Stimulated activated naive CD4-positive, alpha-beta T cell treated with Interleukin-2 at 50 U/mL for 16 hours (primary cell): Measurements from ENCODE around the gene STOM.

Source experiments
- DNase-seq: peaks from one replicate; lab custom pipeline; 2025; lab: John Stamatoyannopoulos, UW

Gene STOM

DNA sequence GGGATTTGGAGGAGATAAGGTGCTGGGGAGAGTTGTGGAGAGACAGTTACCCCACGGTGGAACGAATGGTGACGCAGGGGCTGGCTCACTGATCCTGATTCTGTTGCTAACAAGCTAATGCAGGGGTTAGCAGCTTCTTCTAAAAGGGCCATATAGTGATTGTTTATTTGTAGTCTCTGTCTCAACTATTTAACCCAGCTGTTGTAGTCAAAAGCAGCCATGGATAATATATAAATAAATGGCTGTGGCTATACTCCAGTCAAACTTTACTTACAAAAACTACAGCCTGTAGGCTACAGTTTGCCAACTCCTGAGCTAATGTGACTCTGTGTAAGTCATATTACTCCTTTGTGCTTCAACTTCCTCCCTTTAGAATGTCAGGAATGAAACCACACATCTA, 21.8 kb downstream of the STOM start:
- no peak for DNase-seq

DNA sequence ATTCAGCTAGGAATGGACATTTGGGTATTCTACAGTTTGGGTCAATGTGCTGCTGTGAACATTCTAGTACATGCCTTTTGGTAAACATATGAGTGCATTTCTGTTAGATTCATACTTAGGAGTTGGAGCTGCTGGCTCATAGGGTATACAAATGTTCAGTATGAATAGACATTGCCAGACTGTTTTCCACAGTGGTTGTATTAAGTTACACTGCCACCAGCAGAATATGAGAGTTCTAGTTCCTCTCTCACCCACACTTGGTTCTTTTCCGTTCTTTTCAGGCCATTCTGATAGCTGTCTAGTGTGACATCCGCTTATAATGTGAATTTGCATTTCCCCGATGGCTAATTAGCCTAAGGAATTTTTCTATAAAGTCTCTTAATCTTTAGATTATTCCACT, 25.0 kb downstream of the STOM start:
- DNase-seq = no peak

DNA sequence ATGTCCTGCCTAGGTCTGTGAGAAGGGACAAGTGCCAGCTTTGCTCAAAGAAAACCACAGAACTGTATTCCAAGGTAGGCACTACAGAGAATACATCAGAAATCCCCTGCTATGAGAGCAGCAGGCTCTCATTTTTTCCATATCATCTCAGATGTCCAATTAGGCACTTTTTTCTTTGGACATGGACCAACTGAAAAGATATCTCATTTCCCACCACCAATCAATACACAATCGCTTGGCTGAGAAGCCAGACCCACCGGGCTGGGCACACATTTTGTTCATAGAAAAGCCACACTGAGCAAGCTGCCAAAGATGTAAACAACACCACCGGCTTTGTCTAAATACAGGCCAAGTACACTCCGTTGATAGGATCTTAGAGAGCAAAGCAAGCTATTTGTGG, 25.9 kb downstream of the STOM start:
- no peak for DNase-seq

DNA sequence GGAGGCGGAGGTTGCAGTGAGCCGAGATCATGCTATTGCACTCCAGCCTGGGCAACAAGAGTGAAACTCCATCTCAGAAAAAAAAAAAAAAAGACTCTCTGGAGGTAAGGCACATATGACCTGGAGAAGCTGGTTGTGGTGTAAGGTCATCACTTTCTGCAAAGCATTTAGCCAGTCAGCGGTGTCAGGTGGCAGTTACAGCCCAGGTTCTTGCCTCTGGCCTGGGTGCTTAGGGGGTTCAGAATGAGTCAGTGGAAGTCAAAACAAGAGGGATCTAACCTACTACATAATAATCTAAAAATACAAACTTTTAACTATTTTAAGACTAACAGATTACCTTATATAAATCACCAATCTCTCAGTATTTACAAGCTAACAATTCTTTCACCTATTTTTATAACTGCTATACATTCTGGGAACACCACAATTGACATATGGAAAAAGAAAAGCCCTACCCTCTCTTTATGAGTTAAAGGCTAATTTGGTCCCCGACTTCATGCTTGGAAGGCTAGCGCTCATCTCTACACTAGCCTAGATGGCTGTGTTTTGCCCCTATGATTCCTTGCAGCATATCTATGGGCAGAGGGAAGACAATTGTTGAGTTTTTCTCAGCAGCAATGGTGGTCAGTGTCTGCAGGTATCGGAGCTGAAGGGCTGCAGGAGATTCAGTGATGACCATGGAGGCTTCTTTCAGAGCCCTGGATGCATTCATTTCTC, 29.2 kb downstream of the STOM start:
- DNase-seq = no peak

DNA sequence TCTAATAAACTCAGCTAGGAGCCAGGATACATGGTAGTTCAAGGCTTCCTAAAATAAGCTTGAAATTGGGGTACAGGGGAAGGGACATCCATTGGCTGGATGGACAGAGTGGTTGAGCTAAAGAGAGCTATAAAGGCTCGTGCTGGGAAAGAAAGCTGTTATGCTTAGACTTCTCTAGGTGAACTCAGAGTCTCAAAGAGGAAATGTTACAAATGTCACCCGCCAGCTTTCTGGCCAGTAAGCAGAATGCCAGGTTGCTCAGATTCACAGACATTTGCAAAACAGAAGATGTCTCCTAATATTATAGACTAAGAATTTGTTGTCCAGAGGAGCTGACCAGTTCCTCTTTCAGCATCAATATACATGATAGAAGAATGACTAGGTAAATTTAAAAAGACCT, 30.6 kb downstream of the STOM start:
- DNase-seq = no peak

DNA sequence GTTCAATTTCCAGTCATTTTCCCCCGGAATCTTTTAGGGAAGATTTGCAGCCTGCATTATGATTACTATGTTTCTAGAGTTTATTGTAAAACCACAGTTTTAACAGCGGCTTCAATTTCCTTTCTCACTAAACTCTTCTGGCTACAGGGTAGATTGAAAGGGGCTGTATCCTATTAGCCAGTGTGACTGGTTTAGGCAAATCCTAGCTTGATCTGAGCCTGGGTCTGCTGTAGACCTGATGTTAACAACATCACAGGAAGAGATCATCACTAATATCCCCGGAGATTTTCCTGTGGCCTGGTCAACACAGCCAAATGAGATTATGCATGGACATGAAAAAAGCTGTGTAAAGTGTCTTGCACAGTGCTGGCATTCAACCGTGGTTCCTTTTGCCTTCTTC, 33.4 kb downstream of the STOM start:
- no peak for DNase-seq

DNA sequence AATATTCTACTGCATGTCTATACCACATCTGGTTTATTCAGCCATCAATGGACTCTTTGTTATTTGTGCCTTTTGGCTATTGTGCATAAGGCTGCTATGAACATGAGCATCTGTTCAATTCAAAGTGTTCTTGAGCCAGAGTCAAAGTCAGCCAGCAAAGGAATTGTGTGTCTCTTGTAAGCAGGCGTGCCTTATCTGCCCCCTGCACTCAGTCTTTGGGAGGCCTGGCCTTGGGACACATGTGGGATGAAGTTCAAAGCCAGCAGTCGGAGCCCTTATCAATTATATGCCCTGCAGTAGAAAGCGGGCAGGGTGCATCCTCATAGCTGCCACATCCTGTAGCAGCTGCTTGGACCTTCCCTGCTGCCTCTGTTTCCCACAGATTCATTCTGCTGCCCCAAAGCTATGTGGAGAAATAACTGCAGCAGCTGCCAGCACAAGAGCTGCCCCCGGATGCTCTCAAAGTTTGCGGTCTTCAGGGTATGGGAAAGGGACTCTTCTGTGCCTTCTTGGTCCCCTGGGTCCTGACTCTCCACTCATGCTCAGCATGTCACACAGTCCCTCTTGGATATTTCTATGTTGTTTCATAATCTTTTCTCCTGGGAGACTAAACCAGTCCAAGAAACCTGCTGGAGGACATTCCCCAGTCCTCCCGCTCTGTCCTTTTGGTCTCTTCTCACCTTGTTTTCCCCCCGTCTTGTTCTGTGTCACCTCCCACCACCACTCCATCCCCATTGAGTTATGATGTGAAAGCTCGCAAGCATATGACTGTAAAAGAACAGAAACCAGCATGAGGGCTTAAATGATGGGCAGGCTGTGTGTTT, 35.9 kb downstream of the STOM start:
- no peak for DNase-seq

DNA sequence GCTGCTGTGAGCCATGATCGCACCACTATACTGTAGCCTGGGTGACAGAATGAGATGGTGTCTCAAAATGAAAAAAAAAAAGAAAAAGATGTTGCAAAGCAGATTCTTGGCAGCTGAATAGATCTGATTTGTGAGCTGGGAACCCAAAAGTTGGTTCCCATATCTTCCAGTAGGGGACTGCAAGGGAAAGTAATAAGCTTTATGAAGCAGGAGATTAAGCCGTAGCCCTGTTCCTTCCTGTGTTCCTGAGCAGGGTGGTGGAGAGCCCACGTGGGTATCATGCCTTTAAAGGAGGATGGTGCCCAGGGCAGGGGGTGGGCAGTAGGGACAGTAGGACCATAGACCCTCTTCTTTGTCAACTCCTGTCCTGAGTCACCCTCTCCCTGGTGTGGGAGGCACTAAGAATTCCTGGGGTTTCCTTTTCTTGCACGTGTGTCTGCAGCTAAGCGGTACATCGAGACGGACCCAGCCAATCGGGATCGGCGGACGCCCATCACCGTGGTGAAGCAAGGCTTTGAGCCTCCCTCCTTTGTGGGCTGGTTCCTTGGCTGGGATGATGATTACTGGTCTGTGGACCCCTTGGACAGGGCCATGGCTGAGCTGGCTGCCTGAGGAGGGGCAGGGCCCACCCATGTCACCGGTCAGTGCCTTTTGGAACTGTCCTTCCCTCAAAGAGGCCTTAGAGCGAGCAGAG, 37.9 kb downstream of the STOM start:
- DNase-seq = no peak

DNA sequence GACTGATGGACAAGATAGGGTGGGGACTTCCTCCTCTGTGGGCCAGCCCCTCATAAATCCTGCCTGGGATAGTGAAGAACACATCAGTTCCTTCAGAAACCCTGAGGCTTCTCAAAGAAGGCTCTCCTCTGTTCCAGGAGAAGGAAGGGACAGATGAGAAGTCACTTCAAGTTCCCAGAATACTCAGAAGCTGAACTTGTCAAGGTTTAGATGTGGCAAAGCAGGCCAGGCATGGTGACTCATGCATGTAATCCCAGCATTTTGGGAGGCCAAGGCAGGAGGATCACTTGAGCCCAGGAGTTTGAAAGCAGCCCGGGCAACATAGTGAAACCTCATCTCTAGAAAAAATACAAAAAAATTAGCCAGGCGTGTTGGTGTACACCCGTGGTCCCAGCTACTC, 38.5 kb downstream of the STOM start:
- no peak for DNase-seq

DNA sequence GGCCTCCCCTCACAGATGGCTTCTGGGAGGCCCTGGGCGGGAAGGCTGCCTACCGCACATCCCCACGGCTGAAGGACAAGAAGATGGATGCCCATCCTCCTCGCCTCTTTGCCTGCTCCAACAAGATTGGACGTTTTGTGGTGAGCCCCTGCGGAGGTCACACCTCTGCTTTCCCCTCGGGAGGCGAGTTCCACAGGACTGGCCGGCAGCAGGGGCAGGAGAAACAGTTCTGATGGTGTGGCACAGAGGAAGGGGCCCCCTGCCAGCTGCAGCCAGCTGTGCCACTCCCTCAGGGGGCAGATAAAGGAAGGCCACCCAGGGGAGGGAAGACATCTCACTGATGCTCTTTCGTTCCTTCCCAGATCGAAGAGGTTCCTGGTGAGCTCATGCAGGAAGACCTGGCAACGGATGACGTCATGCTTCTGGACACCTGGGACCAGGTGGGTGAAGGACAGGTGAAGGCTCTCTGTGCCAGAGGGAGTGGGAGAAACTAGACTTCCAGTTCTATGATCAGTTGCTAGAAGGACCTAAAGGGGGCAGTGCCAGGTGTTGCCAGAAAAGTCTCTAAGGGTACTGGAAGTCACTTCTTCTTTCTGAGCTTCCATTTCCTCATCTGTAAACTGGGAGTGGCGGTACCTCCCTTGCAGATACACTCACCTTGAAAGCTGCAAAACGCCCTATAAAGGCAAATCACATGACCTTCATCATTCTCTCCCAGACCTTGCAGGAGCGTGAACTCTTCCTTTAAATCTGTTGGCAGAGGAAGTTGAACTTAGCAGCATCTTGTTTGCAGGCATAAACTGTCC, 41.0 kb downstream of the STOM start:
- no peak for DNase-seq

DNA sequence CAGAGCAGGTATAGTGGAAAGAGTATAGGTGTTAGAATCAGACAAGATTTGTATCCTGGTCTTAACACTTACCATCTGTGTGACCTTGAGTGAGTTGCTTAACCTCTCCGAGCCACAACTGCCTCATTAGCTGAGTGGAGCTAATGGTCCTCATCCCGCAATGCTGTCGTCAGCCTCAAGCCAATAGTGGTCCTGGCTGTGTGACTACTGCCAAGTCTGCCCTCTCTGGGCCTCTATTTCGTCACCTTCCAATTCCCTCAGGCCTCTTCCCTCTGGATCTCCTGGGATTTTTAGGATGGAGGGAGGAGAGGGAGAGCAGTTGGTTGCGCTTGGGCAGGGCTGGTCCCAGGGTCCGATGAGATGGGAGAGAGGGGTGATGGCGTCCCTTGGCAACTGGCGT, 41.6 kb downstream of the STOM start:
- no peak for DNase-seq

DNA sequence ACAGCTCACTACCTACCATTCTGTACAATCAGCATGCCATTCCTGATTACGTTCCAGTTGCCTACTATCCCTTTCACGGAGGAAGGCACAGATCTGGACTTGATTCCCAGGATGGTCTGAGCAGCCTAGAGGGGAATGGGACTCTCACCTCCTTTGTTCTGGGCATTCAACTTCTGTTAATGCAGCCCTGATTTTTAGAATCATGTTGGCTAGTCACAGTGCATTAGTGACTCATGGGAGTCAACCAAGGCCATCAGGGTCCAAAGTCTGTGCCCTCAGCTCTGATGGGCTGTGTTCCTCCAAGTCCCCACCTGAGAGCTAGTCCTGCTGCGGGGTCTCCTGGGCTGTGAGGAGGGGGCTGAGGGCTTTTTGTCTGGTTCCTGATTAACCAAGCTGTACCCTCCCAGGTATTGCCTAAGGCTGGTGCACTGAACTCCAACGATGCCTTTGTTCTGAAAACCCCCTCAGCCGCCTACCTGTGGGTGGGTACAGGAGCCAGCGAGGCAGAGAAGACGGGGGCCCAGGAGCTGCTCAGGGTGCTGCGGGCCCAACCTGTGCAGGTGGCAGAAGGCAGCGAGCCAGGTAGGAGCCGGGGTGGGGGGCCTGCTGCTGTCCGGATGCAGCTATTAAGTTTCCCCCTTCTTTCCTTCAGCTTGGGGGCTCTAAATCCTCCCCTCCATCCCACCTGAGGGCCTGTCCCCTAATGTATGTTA, 43.0 kb downstream of the STOM start:
- no peak for DNase-seq

DNA sequence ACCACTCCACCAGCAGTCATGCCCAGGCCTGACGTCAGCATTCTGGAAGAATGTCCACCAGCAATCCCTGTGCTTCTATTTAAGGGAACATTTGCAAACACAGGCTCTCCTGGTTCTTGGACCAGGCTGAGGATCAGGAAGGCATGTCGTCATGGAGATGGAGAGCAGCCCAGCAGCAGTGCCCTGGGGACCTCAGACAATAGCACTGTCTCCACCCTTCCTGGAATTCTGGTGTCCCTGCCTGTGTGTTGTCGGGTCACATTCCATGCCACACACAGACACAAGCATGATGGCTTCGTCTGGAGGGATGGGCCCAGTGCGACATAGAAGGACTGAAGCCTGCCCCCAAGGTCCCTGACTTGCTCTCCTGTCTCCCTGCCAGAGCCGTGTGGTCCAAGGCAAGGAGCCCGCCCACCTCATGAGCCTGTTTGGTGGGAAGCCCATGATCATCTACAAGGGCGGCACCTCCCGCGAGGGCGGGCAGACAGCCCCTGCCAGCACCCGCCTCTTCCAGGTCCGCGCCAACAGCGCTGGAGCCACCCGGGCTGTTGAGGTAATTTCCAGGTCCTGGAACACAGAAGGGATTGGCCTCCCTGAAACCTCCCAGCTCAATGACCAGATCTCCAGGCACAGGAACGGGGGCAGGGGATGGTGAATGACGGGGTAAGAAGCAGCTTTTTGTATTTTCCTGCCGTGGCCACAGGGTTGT, 43.8 kb downstream of the STOM start:
- no peak for DNase-seq

DNA sequence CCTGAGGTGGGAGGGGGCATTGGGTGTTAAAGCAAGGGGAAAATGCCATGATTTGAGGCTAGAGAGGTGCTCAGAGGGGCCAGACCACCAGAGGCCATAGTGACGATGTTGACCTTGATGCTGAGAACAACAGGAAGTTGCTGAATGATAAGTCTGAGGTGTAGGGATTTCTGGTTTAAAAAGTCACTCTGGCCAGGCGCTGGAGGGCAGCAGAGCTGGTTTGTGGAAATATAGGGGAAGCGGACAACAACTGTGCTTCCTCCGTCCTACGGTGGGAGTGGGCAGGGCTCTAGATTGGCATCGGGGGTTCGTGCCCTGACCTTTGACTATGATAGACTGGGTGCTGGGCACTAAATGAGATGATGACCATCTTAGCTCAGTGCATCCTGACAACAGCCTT, 44.7 kb downstream of the STOM start:
- DNase-seq = no peak

DNA sequence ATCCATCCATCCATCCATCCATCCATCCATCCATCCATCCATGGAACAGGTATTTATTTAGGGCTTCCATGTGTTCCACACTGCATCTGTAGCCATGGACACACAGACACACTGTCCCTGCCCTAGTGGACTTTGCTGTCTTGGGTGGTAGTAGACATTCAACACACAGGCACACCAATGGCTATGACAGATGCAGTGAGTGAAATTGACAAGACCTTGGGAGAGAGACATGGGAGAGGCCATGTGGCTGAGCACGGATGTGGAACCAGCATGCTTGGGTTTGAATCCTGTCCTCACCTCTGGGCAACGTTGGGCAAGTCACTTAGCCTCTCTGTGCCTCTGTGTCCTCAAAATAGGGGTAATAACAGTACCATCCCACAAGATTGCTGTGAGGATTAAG, 45.3 kb downstream of the STOM start:
- DNase-seq = no peak

DNA sequence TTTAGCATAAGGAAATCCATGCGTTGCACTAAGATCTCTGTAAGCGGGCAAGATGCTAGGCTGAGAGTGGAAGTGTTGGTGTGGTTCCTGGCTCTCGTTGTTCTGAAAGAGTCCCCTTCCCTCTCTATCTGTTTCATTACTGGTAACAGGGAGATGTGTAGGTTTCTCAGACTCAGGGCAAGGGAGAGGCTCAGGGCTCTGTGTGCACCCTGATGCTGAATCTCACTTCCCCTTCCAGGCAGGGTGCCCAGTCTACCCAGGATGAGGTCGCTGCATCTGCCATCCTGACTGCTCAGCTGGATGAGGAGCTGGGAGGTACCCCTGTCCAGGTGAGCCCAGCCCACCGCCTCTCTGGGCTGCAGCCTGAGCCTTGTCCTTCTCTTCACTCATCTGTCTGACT, 45.7 kb downstream of the STOM start:
- no peak for DNase-seq

DNA sequence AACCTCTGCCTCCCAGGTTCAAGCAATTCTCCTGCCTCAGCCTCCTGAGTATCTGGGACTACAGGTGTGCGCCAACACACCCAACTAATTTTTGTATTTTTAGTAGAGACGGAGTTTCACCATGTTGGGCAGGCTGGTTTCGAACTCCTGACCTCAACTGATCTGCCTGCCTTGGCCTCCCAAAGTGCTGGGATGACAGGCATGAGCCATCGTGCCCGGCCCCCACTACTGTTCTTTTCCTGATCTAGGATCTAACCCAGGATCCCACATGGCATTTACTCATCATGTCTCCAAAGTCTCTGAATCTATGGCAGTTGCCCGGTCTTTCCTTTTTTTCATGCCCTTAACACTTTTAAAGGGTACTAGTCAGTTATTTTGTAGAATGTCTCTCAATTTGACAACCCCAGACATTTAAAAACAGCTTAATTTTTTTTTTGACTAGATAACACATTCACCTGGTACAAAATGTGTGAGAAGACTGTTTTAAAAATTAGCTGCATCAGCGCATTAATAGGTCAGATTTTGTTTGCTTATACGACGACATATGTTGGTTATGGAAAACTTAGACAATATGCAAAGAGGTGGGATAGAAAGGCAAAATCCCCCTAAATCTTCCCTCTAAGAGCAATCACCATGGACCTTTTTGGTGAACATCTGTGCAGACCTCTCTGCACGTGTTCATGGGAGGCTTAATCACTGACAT, 46.5 kb downstream of the STOM start:
- no peak for DNase-seq

DNA sequence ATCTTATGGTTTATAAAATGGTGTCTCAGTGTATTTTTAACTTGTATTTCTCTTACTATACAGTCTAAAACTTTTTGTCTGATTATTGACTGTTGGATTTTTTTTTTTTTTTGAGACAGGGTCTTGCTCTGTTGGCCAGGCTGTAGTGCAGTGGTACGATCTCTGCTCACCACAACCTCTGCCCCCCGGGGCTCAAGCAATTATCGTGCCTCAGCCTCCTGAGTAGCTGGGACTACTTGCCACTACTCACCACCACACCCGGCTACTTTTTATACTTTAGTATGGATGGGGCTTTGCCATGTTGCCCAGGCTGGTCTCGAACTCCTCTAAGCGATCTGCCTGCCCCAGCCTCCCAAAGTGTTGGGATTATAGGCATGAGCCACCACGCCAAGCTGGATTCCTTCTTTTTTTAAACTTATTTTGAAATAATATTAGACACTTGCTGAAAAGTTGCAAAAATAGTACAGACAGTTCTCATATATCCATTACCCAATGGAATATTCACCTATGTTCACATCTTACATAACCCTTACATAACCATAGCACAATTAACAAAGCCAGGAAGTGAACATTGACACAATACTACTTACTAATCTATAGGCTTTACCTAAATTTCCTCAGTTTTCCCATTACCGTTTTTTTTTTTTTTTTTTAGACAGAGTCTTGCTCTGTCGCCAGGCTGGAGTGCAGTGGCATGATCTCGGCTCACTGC, 47.2 kb downstream of the STOM start:
- no peak for DNase-seq

DNA sequence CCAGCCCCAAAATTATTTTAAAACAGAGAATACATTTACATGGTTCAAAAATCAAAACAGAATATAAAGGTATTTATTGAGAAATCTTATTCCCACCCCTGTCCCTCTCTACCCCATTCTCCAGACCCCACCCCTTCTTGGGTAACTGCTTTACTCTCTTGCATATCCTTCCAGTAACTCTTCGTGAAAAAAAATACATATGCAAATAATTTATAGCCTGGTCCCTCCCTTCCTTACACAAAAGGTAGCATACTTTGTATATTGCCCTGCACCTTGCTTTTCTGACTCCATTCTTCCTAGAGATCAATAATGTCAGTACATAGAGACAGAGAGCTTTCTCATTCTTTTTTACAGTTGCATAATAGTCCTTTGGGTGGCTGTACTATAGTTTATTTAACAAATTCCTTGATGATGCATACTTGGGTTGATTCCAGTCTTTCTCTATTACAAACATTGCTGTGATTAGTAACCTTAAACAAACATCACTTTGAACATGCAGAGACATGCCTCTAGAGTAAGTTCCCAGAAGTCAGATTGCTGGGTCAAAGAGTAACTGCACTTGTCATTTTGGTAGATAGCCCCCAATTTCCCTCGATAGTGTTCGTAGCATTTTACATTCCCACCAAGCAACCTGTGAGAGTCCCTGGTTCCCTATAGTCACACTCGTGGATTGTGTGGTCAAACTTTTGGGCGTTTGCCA, 47.9 kb downstream of the STOM start:
- no peak for DNase-seq
